NCI-H128 (cell line): ENCODE results near the gene PSMD8.
"Not testable (repeated sequence)": the region's sequence is repeated elsewhere in the genome, so short reads cannot be mapped to it uniquely, and the experiment has no call there.

Experiments used
- DNase-seq: peaks from one replicate; lab custom pipeline; 2025; ENCODE audit not compliant: unreplicated experiment; lab: John Stamatoyannopoulos, UW

Gene PSMD8

GRCh38 chr19:38374332-38375097 lies at the start of gene PSMD8:
TSS of gene PSMD8 (plus strand) at chr19:38374571. CDS start at chr19:38374602, 31 bp downstream.
- peak; percentile 98 for DNase-seq

- no peak for DNase-seq
Measured at GRCh38 chr19:38326591-38326990, 47.8 kb upstream of the PSMD8 start.

- no peak for DNase-seq
Measured at GRCh38 chr19:38329651-38330050, 44.7 kb upstream of the PSMD8 start.

DNA sequence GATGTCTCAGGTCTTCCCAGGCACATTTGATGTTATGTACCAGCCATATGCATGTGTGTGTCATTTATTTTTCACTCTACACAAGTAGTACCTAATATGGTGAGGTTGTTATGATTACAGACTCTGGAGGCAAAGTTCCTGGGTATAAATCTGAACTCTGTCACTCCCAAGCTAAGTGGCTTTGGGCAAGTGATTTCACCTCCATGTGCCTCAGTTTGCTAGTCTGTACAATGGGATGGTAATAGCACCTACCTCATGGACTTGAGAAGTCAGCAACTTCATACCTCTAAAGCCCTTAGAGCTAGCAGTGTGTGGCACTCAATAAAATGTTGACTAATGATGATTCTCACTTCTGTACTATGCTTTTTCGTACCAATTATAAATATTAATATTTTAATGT lies 42.6 kb upstream of the PSMD8 start:
- no peak for DNase-seq

DNA sequence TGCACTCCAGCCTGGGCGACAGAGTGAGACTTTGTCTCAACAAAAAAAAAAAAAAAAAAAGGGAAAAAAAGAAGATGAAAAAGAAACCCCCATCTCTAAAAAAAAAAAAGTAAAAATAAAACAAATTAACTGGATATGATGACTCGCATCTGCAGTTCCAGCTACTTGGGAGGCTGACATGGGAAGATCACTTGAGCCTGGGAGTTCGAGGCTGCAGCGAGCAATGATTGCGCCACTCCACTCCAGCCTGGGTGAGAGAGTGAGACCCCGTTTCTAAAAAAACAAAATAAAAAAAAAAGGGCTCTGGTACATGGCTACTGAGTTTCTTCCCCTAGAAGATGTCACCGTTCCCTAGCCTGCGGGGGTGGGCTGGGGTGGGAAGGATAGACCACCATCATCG lies 41.1 kb upstream of the PSMD8 start:
- no peak for DNase-seq

- DNase-seq = peak; percentile 74
Measured at GRCh38 chr19:38335949-38336637, 38.3 kb upstream of the PSMD8 start.

- DNase-seq = peak; percentile 94
Measured at GRCh38 chr19:38336638-38337359, 37.6 kb upstream of the PSMD8 start.

DNA sequence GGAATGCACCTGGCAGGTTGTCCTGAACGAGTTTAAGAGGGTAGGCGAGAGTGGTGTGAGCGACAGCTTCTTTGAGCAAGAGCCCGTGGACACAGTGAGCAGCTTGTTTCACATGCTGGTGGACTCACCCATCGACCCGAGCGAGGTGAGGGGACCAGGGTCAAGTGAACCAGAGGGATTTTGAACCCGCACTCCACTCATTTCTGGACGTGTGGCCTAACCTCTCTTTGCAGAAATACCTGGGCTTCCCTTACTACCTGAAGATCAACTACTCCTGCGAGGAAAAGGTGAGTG lies 37.1 kb upstream of the PSMD8 start:
- no peak for DNase-seq

GRCh38 chr19:38339011-38339410 lies 35.4 kb upstream of the PSMD8 start:
- DNase-seq = not testable (repeated sequence)

DNA sequence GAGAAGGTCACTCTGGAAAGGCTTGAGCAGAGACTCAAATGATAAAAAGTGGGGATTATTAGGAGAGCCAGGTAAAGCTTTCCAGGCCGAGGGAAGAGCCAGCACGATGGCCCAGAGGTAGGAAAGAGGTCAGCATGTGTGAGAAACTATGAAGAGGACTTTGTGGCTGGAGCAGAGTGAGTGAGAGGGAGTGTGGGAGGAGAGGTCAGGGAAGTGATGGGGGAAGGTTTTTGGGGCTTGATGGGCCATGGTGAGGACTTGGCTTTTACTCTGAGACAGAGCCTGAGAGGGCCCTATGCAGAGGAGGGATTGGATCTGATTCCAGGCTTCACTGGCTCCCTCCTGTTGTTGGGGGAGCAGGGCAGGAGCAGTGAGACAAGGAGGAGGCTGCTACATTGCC lies 33.4 kb upstream of the PSMD8 start:
- DNase-seq = no peak

DNA sequence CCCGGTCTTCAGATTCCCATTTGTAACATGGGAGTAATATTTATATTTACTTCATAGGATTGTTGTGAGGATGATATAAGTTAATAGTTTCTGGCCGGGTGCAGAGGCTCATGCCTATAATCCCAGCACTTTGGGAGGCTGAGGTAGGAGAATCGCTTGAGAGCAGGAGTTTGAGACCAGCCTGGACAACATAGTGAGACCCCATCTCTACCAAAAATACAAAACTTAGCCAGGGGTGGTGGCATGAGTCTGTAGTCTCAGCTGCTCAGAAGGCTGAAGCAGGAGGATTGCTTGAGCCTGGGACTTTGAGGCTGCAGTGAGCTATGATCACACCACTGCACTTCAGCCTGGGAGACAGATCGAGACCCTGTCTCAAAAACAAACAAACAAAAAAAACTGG lies 27.5 kb upstream of the PSMD8 start:
- DNase-seq = no peak

- DNase-seq = no peak
Measured at GRCh38 chr19:38350883-38351282, 23.5 kb upstream of the PSMD8 start.

GRCh38 chr19:38351865-38352395 lies 22.4 kb upstream of the PSMD8 start:
- no peak for DNase-seq

GRCh38 chr19:38352611-38353010 lies 21.8 kb upstream of the PSMD8 start:
- no peak for DNase-seq

DNA sequence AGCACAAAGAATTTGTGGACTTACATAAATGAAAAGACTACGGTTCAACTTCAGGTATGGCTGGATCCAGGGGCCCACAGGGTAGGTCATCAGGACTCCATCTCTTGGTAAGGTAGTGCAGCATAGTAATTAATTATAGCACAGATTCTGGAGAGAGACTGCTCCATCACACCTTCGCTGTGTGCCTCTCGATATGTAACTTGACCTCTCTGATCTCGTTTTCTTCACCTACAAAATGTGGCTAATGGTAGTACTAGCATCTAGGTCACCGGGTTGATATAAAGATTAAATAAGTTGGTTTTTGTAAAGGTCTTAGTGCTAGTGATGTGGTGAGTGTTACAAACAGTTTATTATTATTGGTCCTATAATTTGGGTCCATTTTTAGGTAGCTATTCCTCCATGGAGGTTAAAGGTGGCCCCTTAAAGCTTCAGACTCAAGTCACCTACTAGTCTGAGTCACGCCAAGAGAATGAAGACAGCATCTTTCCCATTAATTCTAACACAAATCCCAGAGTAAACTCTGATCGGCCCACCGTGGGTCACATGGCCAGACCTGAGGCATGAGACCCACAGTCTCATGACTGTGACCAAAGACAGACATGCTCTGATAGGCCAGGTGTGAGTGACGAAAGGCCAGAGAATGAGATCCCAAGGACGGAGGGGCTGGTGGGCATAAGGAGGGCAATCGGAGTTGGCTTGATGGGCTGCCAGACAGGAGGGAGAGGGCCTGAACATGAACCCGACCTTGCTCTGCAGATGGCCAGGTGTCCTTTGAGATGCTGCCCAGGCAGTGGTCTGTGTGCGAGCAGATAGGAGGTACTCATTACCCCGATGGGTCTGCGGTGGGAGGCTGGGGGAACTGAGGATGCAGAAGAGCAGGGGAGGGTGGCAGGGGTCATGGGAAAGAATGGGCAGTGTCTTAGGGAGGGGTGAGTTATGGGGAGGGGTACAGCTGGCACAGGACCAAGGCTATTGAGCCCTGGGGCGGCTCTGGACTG lies 18.3 kb upstream of the PSMD8 start:
- DNase-seq = no peak

GRCh38 chr19:38358071-38358470 lies 16.3 kb upstream of the PSMD8 start:
- DNase-seq = no peak

- no peak for DNase-seq
Measured at GRCh38 chr19:38359242-38360021, 14.9 kb upstream of the PSMD8 start.

GRCh38 chr19:38360351-38360750 lies 14.0 kb upstream of the PSMD8 start:
- DNase-seq = no peak

DNA sequence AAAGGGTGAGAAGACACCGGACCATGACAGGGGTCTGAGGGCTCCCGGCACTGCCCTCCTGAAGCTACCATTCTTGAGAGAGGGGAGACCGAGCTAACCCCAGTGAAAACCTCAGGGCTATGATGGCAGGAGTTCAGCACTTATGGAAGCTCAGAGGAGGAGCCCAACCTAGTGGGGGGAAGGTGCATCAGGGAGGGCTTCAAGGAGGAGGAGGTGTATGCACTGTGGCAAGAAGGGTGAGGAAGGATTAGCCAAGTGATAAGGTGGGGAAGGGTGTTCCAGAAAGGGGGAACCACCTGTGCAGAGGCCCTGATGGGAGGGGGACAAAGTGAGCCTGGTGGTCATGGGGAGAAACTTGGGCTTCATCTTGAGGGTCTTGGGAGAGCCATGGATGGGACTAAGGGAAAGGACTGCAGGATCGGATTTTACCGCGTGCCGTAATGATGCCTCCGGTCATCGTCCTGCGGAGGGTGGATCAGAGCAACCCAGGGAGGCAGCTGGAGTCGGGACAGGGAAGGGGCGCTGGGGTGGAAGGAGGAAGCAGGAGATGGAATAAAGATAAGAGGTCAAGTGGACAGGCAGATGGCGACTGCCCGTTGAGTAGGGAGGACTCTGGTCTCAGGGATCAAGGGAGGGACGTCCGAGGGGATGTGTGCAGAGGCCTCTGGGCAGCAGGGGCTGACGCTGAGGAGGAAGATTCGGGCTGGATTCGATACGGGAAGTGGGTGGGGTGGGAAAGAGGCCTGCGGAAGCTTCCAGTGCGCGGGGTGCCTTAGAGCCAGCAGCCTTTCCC lies 13.3 kb upstream of the PSMD8 start:
- no peak for DNase-seq
